GM12872 (cell line): Measurements from ENCODE around the gene GSC2.

Source experiments
- CTCF ChIP-seq: IDR thresholded peaks from 3 replicates; pipeline ENCODE4 v1.5.1; 2011; ENCODE audit warnings: low read depth, mild to moderate bottlenecking, low read length, moderate library complexity; ENCODE audit not compliant: insufficient read depth

GSC2 gene

GRCh38 chr22:19180740-19181410 is 30.8 kb upstream of the GSC2 start:
- no peak for TF ChIP-seq CTCF

- no peak for TF ChIP-seq CTCF
Measured at GRCh38 chr22:19180234-19180633, 30.1 kb upstream of the GSC2 start.

- TF ChIP-seq CTCF: peak; percentile 83
Measured at GRCh38 chr22:19179497-19180048, 29.5 kb upstream of the GSC2 start.

- no peak for TF ChIP-seq CTCF
Measured at GRCh38 chr22:19178657-19179496, 28.8 kb upstream of the GSC2 start, which contains the start of gene SLC25A1. SLC25A1 (minus strand) TSS chr22:19178736; CDS start chr22:19178673, 63 bp downstream.

- no peak for TF ChIP-seq CTCF
Measured at GRCh38 chr22:19178065-19178656, 28.1 kb upstream of the GSC2 start.

- no peak for TF ChIP-seq CTCF
Measured at GRCh38 chr22:19177164-19178064, 27.3 kb upstream of the GSC2 start.
